Activated CD4-positive, alpha-beta T cell treated with anti-CD3 and anti-CD28 coated beads for 36 hours (primary cell): Measurements from ENCODE around the gene XPO6. TPM values are rescaled to one million over a fixed set of nuclear protein-coding genes. Genes with fewer than 3 reads are reported as not detected.
"Not testable (repeated sequence)": the region's sequence is repeated elsewhere in the genome, so short reads cannot be mapped to it uniquely, and the experiment has no call there.

Experiments used
- ATAC-seq: fragments of 200-7000 bp; cut with Tn5 transposase; one replicate; pipeline ENCODE4 v1.10.0; 2021; ENCODE audit warnings: mild to moderate bottlenecking, moderate library complexity
- CTCF ChIA-PET: fragments of 350-600 bp; sonication (Branson Sonifier 250); formaldehyde crosslinking; loops from one replicate; lab custom pipeline; 2021; ENCODE audit warnings: antibody characterized with exemption; lab: Charles Lee
- POLR2A ChIA-PET: fragments of 350-600 bp; sonication (Branson Sonifier 250); formaldehyde crosslinking; loops from one replicate; lab custom pipeline; 2021; ENCODE audit warnings: antibody characterized with exemption, inconsistent platforms; lab: Charles Lee
- DNase-seq: peaks from one replicate; pipeline ENCODE4 v3.0.0-alpha.2; 2020
- H3K27ac Mint-ChIP-seq: one replicate; pipeline ENCODE4 v1.8.0; 2021; ENCODE audit warnings: mixed read lengths
- H3K27me3 Mint-ChIP-seq: one replicate; pipeline ENCODE4 v1.8.0; 2021; ENCODE audit warnings: mixed read lengths
- H3K36me3 Mint-ChIP-seq: one replicate; pipeline ENCODE4 v1.8.0; 2021; ENCODE audit warnings: low read depth, mixed read lengths
- H3K4me1 Mint-ChIP-seq: one replicate; pipeline ENCODE4 v1.8.0; 2021; ENCODE audit warnings: mixed read lengths
- H3K4me3 Mint-ChIP-seq: one replicate; pipeline ENCODE4 v1.8.0; 2021; ENCODE audit warnings: mild to moderate bottlenecking, moderate library complexity, mixed read lengths
- H3K9me3 Mint-ChIP-seq: one replicate; pipeline ENCODE4 v1.8.0; 2021; ENCODE audit warnings: low read depth, mixed read lengths
- intact Hi-C, 2 experiments: fragments of 100-400 bp; cut with DNase I in 1 of 2; cut with micrococcal nuclease in 1 of 2; formaldehyde crosslinking; loops; one replicate each; pipeline versions ENCODE4 v1.14.2 to v1.15.1; 2022 to 2024; cut with DNase I, micrococcal nuclease
- total RNA-seq, 2 experiments: library from RNA; stranded (reverse); gene quantifications; one replicate each; pipeline ENCODE4 v1.2.3, GENCODE V29; 2021

XPO6 gene, protein sequence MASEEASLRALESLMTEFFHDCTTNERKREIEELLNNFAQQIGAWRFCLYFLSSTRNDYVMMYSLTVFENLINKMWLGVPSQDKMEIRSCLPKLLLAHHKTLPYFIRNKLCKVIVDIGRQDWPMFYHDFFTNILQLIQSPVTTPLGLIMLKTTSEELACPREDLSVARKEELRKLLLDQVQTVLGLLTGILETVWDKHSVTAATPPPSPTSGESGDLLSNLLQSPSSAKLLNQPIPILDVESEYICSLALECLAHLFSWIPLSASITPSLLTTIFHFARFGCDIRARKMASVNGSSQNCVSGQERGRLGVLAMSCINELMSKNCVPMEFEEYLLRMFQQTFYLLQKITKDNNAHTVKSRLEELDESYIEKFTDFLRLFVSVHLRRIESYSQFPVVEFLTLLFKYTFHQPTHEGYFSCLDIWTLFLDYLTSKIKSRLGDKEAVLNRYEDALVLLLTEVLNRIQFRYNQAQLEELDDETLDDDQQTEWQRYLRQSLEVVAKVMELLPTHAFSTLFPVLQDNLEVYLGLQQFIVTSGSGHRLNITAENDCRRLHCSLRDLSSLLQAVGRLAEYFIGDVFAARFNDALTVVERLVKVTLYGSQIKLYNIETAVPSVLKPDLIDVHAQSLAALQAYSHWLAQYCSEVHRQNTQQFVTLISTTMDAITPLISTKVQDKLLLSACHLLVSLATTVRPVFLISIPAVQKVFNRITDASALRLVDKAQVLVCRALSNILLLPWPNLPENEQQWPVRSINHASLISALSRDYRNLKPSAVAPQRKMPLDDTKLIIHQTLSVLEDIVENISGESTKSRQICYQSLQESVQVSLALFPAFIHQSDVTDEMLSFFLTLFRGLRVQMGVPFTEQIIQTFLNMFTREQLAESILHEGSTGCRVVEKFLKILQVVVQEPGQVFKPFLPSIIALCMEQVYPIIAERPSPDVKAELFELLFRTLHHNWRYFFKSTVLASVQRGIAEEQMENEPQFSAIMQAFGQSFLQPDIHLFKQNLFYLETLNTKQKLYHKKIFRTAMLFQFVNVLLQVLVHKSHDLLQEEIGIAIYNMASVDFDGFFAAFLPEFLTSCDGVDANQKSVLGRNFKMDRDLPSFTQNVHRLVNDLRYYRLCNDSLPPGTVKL
- total RNA-seq: 100 to 1,000 TPM; 241 to 368 TPM

DNA sequence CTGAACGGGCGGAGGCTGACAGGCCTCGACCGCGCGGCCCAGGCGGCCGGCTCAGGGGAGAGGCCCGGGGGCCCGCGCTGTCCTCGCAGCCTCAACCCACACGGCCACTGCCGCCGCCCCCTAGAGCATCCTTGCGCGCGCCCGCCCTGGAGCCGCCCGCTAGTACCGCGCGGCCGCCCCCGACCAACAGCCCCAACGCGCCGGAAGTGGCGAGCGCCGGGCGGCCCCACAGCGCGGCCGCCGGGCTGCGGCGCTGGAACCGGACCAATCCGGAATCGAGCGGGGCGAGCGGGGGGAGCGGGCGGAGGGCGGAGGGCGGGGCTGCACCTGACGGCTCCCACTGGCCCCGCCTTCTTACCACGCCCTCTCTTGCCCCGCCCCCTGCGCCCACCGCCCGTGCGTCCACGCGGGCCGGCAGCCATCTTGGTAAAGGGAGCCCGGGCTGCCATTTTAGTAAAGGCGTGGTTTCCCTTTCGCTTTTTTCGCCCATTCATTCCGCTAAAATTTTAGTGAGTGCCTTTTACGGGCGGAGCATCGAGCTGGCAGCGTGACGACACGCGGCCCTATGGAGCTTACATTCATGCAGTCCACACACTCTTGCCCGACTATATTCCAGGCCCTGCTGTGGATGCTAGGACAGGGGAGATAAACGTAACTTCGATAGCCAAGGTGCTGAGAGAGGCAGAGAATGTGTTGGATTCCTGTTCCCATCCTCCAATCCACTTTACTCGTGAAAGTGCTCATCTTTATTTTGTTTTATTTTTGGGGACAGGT is at the start of gene XPO6:
TSS of gene XPO6 (minus strand) at position 208 of the 774 bp plus-strand sequence. CDS start 597 bp downstream, outside the sequence.
- H3K4me3 Mint-ChIP-seq: peak within 1 kb of the TSS; percentile 96
- DNase-seq (peak; percentile 100), ATAC-seq (peak; percentile 82)
- no peaks in the 10 kb centered on the region for H3K27me3 Mint-ChIP-seq
- peak within 1 kb of the TSS; percentile 99 for H3K27ac Mint-ChIP-seq
- H3K4me1 Mint-ChIP-seq: peaks cover 31% of the 10 kb centered on the region
- H3K36me3 Mint-ChIP-seq: peaks cover 32% of the 10 kb centered on the region
- H3K9me3 Mint-ChIP-seq: peaks cover 2% of the 10 kb centered on the region
- intact Hi-C loops: loop anchor here (1.0 to 5.0 kb wide), 14 partner anchors 17 to 1595 kb away; partner anchors contain the start of genes ATXN2L (in 1 of the 2), CLN3 (in 1 of the 2), MAZ (in 1 of the 2) and SBK1 (in 1 of the 2)
- CTCF ChIA-PET: interaction anchor here (0.8 to 2.2 kb wide), 7 partner anchors 9 to 77 kb away, joined by 3 to 13 read pairs (median 4); no protein-coding TSS in a partner anchor
- POLR2A ChIA-PET: interaction anchor here (0.6 to 5.0 kb wide), 3 partner anchors 18 to 84 kb away, joined by 3 to 36 read pairs (median 3); no protein-coding TSS in a partner anchor

DNA sequence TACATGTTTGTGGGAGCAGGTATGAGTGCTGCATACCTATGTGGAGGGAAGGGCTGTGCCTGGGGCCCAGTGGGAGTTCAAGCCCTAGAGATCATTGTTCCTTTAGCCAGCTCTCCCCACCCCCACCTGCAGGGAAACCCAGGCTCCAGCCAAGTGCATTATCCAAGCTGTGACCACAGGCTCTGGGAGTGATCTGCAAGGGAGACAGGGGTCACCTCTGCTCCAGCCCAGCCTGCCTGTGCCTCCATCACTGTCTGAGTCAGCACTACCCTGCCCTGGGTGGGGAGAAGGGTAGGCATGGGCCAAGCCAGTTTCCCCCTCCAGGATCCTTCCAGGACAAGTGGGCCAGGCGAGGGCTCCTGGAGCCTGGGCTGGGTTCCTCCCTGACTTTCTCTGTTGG is 48.4 kb upstream of the XPO6 start:
- Mint-ChIP-seq H3K36me3 (no peaks in the 10 kb centered on the region), H3K27ac (no peak overlapping the region), H3K9me3 (no peaks in the 10 kb centered on the region), H3K4me1 (peaks cover 10% of the 10 kb centered on the region), H3K4me3 (no peak overlapping the region), H3K27me3 (peaks cover 3% of the 10 kb centered on the region)
- ChIA-PET POLR2A (no interaction called here), CTCF (no interaction called here)
- intact Hi-C loops: no loop called here
- ATAC-seq (no peak), DNase-seq (no peak)

DNA sequence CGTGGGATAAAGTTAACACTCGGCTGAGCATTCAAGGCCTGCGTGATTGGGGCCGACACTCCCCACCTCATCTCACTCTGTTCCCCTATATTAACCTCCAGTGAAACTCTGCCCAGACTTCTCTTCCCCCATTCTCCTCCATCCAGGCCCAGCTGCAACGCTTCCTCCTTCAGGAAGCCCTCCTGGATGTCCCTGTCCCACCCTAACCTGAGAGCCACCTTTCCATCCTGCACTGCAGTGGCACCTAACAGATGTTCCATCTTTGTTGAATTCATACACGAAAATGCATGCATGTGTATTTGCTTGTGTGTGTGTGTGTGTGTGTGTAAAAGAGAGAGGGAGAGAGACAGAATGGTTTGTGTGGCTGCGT is 48.0 kb upstream of the XPO6 start:
- intact Hi-C loops: no loop called here
- POLR2A ChIA-PET: no interaction called here
- CTCF ChIA-PET: no interaction called here
- Mint-ChIP-seq H3K27me3 (peaks cover 3% of the 10 kb centered on the region), H3K4me3 (no peak overlapping the region), H3K9me3 (no peaks in the 10 kb centered on the region), H3K4me1 (peaks cover 10% of the 10 kb centered on the region), H3K36me3 (no peaks in the 10 kb centered on the region), H3K27ac (no peak overlapping the region)
- DNase-seq: no peak
- no peak for ATAC-seq

DNA sequence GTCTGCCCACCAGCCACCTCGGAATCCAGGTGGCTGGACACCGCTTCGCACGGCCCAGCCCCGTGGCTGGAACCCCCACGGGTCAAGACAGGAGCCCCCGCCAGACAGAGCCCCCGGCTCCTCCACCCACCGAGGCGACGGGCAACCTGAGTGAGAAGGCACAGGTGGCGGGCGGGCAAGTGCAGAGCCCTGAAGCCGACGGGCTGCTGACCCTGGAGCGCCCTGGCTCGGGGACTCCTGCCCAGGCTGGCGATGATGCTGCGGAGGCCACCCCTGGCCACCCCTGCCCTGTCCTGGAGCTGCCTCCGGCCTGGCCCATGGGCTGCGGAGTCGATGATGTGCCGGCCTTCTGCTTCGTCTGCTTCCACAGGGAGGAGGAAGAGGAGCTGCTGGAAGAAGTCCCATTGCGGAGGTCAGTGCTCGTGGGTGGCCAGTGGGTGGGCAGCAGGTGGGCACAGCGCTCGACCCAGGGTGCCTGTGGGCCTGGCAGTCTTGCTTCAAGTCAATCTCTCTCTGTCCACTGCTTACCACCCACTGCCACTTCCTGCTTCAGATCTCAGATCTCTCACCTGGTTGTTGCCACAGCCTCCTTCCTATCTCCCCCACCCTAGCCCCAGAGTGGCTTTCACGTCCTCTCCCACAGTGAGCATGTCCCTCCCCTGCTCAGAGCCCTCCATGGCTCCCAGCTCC is 47.5 kb upstream of the XPO6 start:
- DNase-seq (no peak), ATAC-seq (no peak)
- Mint-ChIP-seq H3K27me3 (peaks cover 3% of the 10 kb centered on the region), H3K36me3 (no peaks in the 10 kb centered on the region), H3K9me3 (no peaks in the 10 kb centered on the region), H3K4me3 (no peak overlapping the region), H3K27ac (no peak overlapping the region), H3K4me1 (peaks cover 7% of the 10 kb centered on the region)
- CTCF ChIA-PET: no interaction called here
- intact Hi-C loops: no loop called here
- POLR2A ChIA-PET: no interaction called here

DNA sequence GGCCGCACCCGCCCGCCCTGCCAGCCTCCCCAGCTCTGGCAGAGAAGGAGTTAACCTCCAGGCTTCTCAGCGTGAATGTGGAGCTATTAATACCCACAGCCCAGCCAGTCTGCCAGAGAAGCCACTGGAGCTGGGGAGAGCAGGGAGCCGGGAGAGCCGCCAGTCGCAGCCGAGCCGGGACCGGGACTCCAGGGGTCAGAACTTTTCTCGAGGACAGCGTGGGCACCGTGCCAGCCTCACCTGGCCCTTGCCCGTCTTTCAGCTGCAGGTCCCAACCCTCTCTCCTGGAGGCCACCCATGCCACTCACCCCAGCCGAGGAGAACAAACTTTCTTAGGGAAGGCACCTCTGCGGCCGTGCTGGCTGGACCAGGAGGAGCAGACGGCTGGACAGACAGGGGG is 46.8 kb upstream of the XPO6 start:
- no peak overlapping the region for H3K27ac Mint-ChIP-seq
- intact Hi-C loops: no loop called here
- DNase-seq (no peak), ATAC-seq (no peak)
- ChIA-PET POLR2A (no interaction called here), CTCF (no interaction called here)
- H3K27me3 Mint-ChIP-seq: peaks cover 3% of the 10 kb centered on the region
- no peak overlapping the region for H3K4me3 Mint-ChIP-seq
- H3K4me1 Mint-ChIP-seq: peaks cover 7% of the 10 kb centered on the region
- H3K9me3 Mint-ChIP-seq: no peaks in the 10 kb centered on the region
- H3K36me3 Mint-ChIP-seq: no peaks in the 10 kb centered on the region

DNA sequence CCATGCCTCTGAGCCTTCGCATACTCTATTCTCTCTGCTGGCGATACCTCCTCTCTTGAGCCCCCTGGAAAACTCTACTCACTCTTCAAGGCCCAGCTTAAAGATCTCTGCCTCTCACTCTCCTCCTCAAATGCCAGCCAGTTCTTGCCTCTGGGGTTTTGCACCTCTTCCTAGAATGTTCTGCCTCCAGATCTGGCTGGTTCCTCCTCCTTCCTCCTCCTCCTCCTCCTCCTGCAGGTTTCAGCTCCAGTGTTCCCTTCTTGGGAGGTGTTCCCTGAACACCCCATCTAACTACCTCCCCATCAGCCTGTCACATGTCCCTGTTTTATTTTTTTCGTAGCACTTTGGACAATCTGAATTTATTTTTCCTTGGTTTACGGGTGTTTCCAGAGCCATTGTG is 45.5 kb upstream of the XPO6 start:
- Mint-ChIP-seq H3K4me1 (peaks cover 7% of the 10 kb centered on the region), H3K27ac (no peak overlapping the region), H3K9me3 (peaks cover 4% of the 10 kb centered on the region), H3K4me3 (no peak overlapping the region), H3K36me3 (no peaks in the 10 kb centered on the region), H3K27me3 (no peaks in the 10 kb centered on the region)
- intact Hi-C loops: no loop called here
- ChIA-PET CTCF (no interaction called here), POLR2A (no interaction called here)
- DNase-seq: no peak
- ATAC-seq: no peak

DNA sequence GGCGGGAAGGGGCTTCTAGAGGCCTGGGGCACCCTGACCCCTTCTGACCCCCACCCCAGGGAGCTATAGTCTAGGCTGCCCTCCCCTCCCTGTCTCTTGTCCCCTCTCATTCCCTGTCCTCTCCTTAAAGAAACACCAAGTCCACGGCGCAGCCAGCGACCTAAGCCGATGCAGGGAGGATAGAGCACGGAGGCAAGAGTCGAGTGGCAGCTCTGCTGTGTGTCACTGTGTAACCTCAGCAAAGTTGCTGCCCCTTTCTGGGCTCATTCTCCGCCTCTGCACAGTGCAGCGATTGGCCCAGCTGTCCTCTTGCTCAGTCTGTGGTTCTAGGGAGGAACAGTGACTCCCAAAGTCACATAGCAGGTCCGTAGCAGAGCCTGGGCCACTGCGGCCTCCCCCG is 44.1 kb upstream of the XPO6 start:
- ChIA-PET CTCF (no interaction called here), POLR2A (no interaction called here)
- DNase-seq: no peak
- no peak overlapping the region for H3K4me3 Mint-ChIP-seq
- no peak overlapping the region for H3K27ac Mint-ChIP-seq
- H3K36me3 Mint-ChIP-seq: no peaks in the 10 kb centered on the region
- no peak for ATAC-seq
- H3K4me1 Mint-ChIP-seq: peaks cover 7% of the 10 kb centered on the region
- no peaks in the 10 kb centered on the region for H3K27me3 Mint-ChIP-seq
- H3K9me3 Mint-ChIP-seq: peaks cover 4% of the 10 kb centered on the region
- intact Hi-C loops: no loop called here

DNA sequence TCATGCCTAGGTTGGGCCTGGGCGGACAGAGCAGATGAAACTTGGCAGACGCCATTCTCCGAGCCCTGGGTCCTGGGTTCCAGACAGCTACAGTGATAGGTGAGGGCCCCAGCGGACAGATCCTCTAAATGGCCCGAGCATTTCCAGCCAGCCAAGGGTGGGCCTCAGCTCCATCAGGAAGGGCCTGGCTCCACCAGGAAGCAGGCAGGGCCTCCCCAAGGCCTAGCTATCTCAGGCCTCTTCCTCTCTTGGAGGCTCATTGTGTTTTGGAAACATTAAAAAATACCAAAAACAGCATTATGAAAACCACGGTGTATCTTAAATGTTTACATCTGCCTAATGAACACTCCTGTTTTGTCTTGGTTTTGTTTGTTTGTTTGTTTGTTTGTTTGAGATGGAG is 42.4 kb upstream of the XPO6 start:
- intact Hi-C loops: loop anchor here in 1 of 2 experiments (5.0 kb wide), 1 partner anchor 38 kb away; the partner anchor contains the start of gene SBK1
- Mint-ChIP-seq H3K27me3 (no peaks in the 10 kb centered on the region), H3K4me3 (no peak overlapping the region), H3K36me3 (no peaks in the 10 kb centered on the region), H3K9me3 (peaks cover 4% of the 10 kb centered on the region), H3K4me1 (no peaks in the 10 kb centered on the region), H3K27ac (no peak overlapping the region)
- ATAC-seq (no peak), DNase-seq (no peak)
- CTCF ChIA-PET: interaction anchor here (1.0 kb wide), 1 partner anchor 73 kb away, joined by 7 read pairs; no protein-coding TSS in a partner anchor
- POLR2A ChIA-PET: no interaction called here

DNA sequence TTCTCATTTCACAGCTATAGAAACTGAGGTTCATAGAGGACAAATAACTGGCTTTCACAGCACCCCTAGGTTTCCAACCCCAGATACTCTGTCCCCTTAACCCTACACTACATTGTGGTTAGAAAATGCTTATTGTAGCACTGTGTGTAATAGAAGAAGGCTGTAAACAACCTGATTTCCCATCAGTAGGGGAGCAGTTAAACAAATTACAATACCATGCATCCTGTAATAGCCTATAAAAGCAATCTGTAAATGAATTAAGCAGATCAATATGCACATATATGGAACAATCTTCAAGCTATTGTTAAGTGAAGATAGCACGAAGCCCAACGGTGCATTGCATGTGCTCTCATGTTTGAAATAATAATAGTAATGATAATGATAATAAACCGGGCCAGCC is 39.2 kb upstream of the XPO6 start:
- ChIA-PET CTCF (no interaction called here), POLR2A (interaction anchor here (0.6 kb wide), 1 partner anchor 12 kb away, joined by 3 read pairs; no protein-coding TSS in a partner anchor)
- ATAC-seq (no peak), DNase-seq (no peak)
- Mint-ChIP-seq H3K27ac (no peak overlapping the region), H3K9me3 (peaks cover 4% of the 10 kb centered on the region), H3K36me3 (no peaks in the 10 kb centered on the region), H3K4me3 (no peak overlapping the region), H3K4me1 (no peaks in the 10 kb centered on the region), H3K27me3 (no peaks in the 10 kb centered on the region)
- intact Hi-C loops: loop anchor here in 1 of 2 experiments (5.0 kb wide), 1 partner anchor 41 kb away; the partner anchor contains the start of gene SBK1

DNA sequence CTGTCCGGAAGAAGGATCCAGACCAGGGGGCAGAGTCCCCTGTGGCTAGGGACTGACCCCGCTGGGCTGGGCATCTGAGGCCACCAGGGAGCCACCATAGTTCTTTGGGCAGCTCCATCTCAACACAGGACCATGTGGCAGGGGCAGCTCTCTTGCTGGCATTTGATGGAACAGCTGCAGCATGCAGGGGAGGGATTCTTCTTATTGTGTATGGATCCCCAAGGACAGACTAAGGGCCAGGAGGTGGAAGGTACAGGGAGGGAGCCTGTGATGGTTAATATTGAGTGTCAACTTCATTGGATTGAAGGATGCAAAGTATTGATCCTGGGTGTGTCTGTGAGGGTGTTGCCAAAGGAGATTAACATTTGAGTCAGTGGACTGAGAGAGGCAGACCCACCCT is 37.7 kb upstream of the XPO6 start:
- H3K4me1 Mint-ChIP-seq, H3K9me3 Mint-ChIP-seq, H3K27ac Mint-ChIP-seq, H3K27me3 Mint-ChIP-seq, intact Hi-C loops, ATAC-seq, CTCF ChIA-PET, H3K4me3 Mint-ChIP-seq, H3K36me3 Mint-ChIP-seq, DNase-seq, POLR2A ChIA-PET: not testable (repeated sequence)
